ENCODE results near the gene MERTK. TPM values are rescaled to one million over a fixed set of nuclear protein-coding genes. Genes with fewer than 3 reads are reported as not detected.

MERTK gene
- 1.4 to 2.0 TPM (median 1.8 TPM) in 5 replicates for total RNA-seq (2022; extraction: Qiagen RNA extraction; ENCODE audit: low read depth)

DNA sequence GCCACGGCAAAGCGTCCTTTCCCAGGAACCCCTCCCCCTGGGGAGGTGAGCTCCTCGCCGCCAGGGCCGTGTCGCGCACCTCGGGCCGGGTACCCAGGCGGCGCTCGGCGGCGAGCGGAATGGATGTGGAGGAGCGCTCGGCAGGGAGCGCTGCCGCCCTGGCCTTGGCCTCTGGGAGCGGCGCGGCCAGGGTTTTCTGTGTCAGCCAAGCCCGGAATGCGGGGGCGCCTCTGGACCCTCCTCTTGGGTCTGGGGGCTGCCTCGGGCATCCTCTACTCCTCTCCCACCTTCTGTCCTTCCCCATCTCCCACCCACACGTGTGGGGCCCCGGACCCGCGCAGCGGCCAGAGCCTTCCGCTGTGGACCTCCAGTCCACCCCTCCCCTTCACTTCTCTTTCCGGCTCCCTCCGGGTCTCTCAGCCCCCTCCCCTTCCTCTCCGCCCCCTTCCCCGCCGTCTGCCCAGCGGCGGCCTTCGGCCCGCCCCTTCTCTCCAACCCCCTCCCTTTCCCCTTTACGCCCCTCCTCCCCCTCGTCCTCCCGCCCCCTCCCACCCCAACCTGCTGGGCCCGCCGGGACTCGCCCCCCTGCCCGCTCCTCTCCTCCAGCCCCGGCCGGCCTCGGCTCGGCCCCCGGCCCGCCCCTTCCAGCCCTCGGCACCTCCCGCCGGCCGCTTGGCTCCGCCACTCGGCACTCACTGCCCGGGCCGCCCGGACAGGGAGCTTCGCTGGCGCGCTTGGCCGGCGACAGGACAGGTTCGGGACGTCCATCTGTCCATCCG is at the start of gene MERTK:
TSS of gene MERTK (plus strand) at position 684 of the 779 bp plus-strand sequence. CDS start 129 bp downstream, outside the sequence.

DNA sequence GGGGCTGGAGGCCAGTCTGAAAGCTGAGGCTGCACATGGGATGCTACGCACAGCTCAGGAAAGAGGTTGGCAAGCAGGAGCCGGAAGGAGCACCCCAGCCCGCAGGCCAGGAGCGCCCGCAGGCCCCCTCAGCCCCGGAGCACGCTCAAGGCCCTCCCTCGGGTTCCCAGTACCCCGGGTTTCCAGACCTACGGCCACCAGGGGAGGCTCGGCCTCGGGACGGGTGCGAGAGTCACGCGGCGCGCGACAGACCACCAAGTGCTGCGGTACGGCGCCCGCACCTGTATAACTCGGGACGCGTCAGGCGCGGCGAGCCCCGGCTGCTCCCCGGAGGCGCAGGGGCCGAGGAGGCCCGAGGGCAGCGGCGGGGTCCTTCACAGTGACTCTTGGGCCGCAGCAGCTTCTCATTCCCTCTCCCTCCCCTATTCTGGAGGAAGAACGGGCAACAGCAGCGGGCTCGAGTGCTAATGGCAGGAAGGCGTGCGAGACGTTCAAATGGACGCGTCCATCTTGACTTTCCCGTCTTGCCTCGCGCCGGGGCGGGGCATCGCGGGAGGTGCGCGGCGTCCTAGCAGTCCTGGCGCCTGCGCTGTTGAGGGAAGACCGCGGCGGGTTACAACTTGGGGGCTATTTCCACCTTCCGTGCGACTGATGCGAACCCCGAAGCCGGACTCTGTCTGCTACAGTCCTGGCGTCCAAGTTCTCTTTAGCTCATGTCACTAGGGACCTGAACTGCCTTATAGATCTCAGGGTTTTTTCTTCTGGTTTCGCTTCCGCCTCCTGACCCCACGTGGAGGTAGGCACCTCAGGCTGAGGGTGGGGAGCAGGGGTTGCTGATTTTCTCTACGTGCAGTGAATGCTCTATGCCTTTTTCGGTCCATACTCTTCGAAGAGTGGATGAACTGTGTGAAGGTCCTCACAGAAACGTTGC is 14.5 kb upstream of the MERTK start, which contains the start of gene ANAPC1:
TSS of gene ANAPC1 (minus strand) at position 533 of the 931 bp plus-strand sequence. CDS start 3,368 bp downstream, outside the sequence.

DNA sequence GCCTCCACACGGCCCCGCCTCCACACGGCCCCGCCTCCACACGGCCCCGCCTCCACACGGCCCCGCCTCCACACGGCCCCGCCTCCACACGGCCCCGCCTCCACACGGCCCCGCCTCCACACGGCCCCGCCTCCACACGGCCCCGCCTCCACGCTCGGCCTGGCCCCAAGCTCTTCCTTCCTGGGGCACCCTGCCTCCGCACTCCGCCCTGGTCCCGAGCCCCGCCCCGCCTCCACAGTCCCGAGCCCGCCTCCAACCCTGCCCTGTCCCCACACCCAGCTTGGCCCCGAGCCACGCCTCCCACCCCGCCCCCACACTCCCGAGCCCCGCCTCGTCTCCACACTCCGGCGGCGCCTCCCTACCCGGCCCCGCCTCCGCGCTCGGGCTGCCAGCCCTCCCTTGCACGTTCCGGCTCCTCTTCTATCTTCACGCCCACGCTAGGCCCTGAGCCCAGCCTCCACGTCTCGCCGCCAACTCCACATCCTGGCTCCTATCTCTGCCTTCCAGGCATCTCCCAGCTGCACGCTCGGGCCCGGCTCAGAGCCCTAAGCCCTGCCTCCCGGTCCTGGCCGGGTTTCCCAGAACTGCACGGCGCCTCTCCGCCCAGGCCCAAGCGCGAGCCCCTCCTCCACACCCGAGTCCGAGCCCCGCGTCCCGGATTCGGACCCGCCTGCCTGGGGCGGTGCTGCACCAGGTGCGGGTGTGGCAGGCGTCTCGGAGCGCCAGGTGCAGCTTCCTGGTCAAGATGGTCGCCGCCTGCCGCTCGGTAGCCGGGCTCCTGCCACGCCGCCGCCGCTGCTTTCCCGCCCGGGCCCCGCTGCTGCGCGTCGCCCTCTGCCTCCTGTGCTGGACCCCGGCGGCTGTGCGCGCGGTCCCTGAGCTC is 156.7 kb downstream of the MERTK start, which contains the start of gene TMEM87B:
TSS of gene TMEM87B (plus strand) at position 423 of the 883 bp plus-strand sequence. CDS start at position 746, 323 bp downstream.

Other genes with a start within 250 kb of the MERTK start
- 18.9 to 36.8 TPM (median 28.6 TPM) in 5 replicates for gene ANAPC1, start 14.4 kb upstream of the MERTK start, total RNA-seq (2022; extraction: Qiagen RNA extraction; ENCODE audit: low read depth)
- gene TMEM87B, start 156.7 kb downstream of the MERTK start, total RNA-seq (2022; extraction: Qiagen RNA extraction; ENCODE audit: low read depth), result 8.3 to 20.0 TPM (median 18.8 TPM) in 5 replicates
- 0.59 to 0.97 TPM (median 0.78 TPM) in 4 of 5 replicates, not detected in the other for gene FBLN7, start 239.8 kb downstream of the MERTK start, total RNA-seq (2022; extraction: Qiagen RNA extraction; ENCODE audit: low read depth)